ENCODE data around the gene SPIRE1.

- no peak for TF ChIP-seq ZFP30 (CRISPR knock-in tag; IDR thresholded peaks at IDR 0.05)
- TF ChIP-seq ZFP3 (CRISPR knock-in tag; IDR thresholded peaks at IDR 0.05), result no peak
- TF ChIP-seq OSR1 (CRISPR knock-in tag; IDR thresholded peaks at IDR 0.05), result no peak
- TF ChIP-seq BACH2 (CRISPR knock-in tag; IDR thresholded peaks at IDR 0.05; ENCODE audit: borderline replicate concordance), result no peak
- no peak for TF ChIP-seq RARB (CRISPR knock-in tag; IDR thresholded peaks at IDR 0.05)
- no peak for TF ChIP-seq PATZ1 (CRISPR knock-in tag; IDR thresholded peaks at IDR 0.05; ENCODE audit: borderline replicate concordance)
- TF ChIP-seq ESRRG (CRISPR knock-in tag; IDR thresholded peaks at IDR 0.05), result no peak
- no peak for TF ChIP-seq SNAI2 (CRISPR knock-in tag; IDR thresholded peaks at IDR 0.05)
- TF ChIP-seq ZNF8 (CRISPR knock-in tag; IDR thresholded peaks at IDR 0.05), result no peak
- no peak for TF ChIP-seq CSRNP3 (CRISPR knock-in tag; IDR thresholded peaks at IDR 0.05)
- no peak for TF ChIP-seq TCF4 (CRISPR knock-in tag; IDR thresholded peaks at IDR 0.05; ENCODE audit: borderline replicate concordance)
Measured at GRCh38 chr18:12689256-12689850, 31.4 kb upstream of the SPIRE1 start.
